ENCODE measurements around the gene MKX. TPM values are rescaled to one million over a fixed set of nuclear protein-coding genes. Genes with fewer than 3 reads are reported as not detected.

The MKX gene
- total RNA-seq, 4 donors from 2014 or later = 0.84 to 1.3 (median 1.1) TPM

GRCh38 chr10:27626890-27627289, 118.7 kb downstream of the MKX start:
- TF ChIP-seq POLR2A (IDR thresholded peaks at IDR 0.05) (no peak), CTCF (IDR thresholded peaks at IDR 0.05) (no peak)
- 64 to 66% methylated on average over 6 of the region's 6 CpGs for WGBS, 2 donors
- intact Hi-C loops (cut with DNase I; ENCODE audit: low total_unique reads) = no loop called here
- DNase-seq (ENCODE audit: low spot score in 2 of 2) = no peak
- H3K4me3 ChIP-seq (ENCODE audit: low read depth, poor library complexity, severe bottlenecking) = no peak overlapping the region

- no peak for TF ChIP-seq CTCF (IDR thresholded peaks at IDR 0.05)
- DNase-seq (ENCODE audit: low spot score in 2 of 2) = no peak
- intact Hi-C loops (cut with DNase I; ENCODE audit: low total_unique reads) = no loop called here
- H3K4me3 ChIP-seq (ENCODE audit: low read depth, poor library complexity, severe bottlenecking) = no peak overlapping the region
- 34 to 58% methylated on average over 10 of the region's 10 CpGs for WGBS, 2 donors
These were observed 120.0 kb downstream of the MKX start for GRCh38 chr10:27625452-27626211.

- TF ChIP-seq CTCF (IDR thresholded peaks at IDR 0.05) (no peak), POLR2A (IDR thresholded peaks at IDR 0.05) (no peak)
- intact Hi-C loops (cut with DNase I; ENCODE audit: low total_unique reads) = no loop called here
- no peak overlapping the region for H3K4me3 ChIP-seq (ENCODE audit: low read depth, poor library complexity, severe bottlenecking)
- no peak for DNase-seq (ENCODE audit: low spot score in 2 of 2)
- WGBS, 2 donors = 54 to 70% methylated on average over 9 of the region's 9 CpGs
These were observed 120.7 kb downstream of the MKX start for GRCh38 chr10:27624941-27625340.

Other genes starting within 250 kb of the MKX start
- gene RAB18, start 241.5 kb downstream of the MKX start, total RNA-seq = 100 to 1,000 TPM in 1 of 4 donors, 10 to 100 TPM in 3; 39.9 to 102 (median 66.4) TPM

Measured in lower leg skin (tissue), 4 donors.